Ammon's horn (tissue), 1 donor: Measurements from ENCODE around the gene ANKRD40CL.
"Not testable (repeated sequence)": the region's sequence is repeated elsewhere in the genome, so short reads cannot be mapped to it uniquely, and the experiment has no call there.

Experiments used
- DNase-seq: peaks from one replicate; pipeline ENCODE4 v3.0.0-alpha.2; 2016; ENCODE audit warnings: low spot score

ANKRD40CL gene

GRCh38 chr17:50767446-50767845 is at the start of gene ANKRD40CL:
TSS of gene ANKRD40CL (minus strand) at chr17:50767518. CDS start at chr17:50766913, 605 bp downstream.
- no peak for DNase-seq

- DNase-seq, result no peak
These were observed 49.0 kb upstream of the ANKRD40CL start for GRCh38 chr17:50816271-50816670.

GRCh38 chr17:50815400-50815799 is 48.1 kb upstream of the ANKRD40CL start:
- no peak for DNase-seq

- no peak for DNase-seq
These were observed 46.3 kb upstream of the ANKRD40CL start for GRCh38 chr17:50813583-50813982.

- no peak for DNase-seq
These were observed 41.6 kb upstream of the ANKRD40CL start for GRCh38 chr17:50808888-50809287.

- no peak for DNase-seq
These were observed 41.1 kb upstream of the ANKRD40CL start for GRCh38 chr17:50808413-50808812.

- DNase-seq, result no peak
These were observed 40.4 kb upstream of the ANKRD40CL start for GRCh38 chr17:50807675-50808074.

GRCh38 chr17:50807009-50807408 is 39.7 kb upstream of the ANKRD40CL start:
- DNase-seq, result no peak

- no peak for DNase-seq
These were observed 38.9 kb upstream of the ANKRD40CL start for GRCh38 chr17:50806141-50806643.

- no peak for DNase-seq
These were observed 38.2 kb upstream of the ANKRD40CL start for GRCh38 chr17:50805486-50805885.

- not testable (repeated sequence) for DNase-seq
These were observed 37.6 kb upstream of the ANKRD40CL start for GRCh38 chr17:50804749-50805475.

- DNase-seq, result no peak
These were observed 36.4 kb upstream of the ANKRD40CL start for GRCh38 chr17:50803676-50804075.

GRCh38 chr17:50802609-50803571 is 35.6 kb upstream of the ANKRD40CL start:
- DNase-seq, result no peak

GRCh38 chr17:50800196-50800700 is 32.9 kb upstream of the ANKRD40CL start:
- DNase-seq, result no peak

GRCh38 chr17:50799582-50799981 is 32.3 kb upstream of the ANKRD40CL start:
- DNase-seq, result no peak

GRCh38 chr17:50798424-50799288 is 31.3 kb upstream of the ANKRD40CL start:
- no peak for DNase-seq

- no peak for DNase-seq
These were observed 30.0 kb upstream of the ANKRD40CL start for GRCh38 chr17:50797135-50797810.

GRCh38 chr17:50794361-50794760 is 27.0 kb upstream of the ANKRD40CL start:
- no peak for DNase-seq

GRCh38 chr17:50793007-50793406 is 25.7 kb upstream of the ANKRD40CL start:
- no peak for DNase-seq

GRCh38 chr17:50792132-50792531 is 24.8 kb upstream of the ANKRD40CL start:
- no peak for DNase-seq

- DNase-seq, result no peak
These were observed 23.3 kb upstream of the ANKRD40CL start for GRCh38 chr17:50790618-50791017.
